LoVo (cell line): Measurements from ENCODE around the gene MAP4K4.

Experiments used
- DNase-seq: peaks from one replicate; pipeline ENCODE4 v3.0.0-alpha.2; 2016; ENCODE audit warnings: low spot score

Gene MAP4K4

GRCh38 chr2:101817481-101817880 is 120.0 kb downstream of the MAP4K4 start:
- DNase-seq = no peak

- DNase-seq = no peak
Observed at GRCh38 chr2:101818531-101819451, 121.3 kb downstream of the MAP4K4 start.

- no peak for DNase-seq
Observed at GRCh38 chr2:101820519-101820918, 123.0 kb downstream of the MAP4K4 start.

- no peak for DNase-seq
Observed at GRCh38 chr2:101821059-101821805, 123.7 kb downstream of the MAP4K4 start.

- no peak for DNase-seq
Observed at GRCh38 chr2:101821828-101822458, 124.4 kb downstream of the MAP4K4 start.

- peak; percentile 16 for DNase-seq
Observed at GRCh38 chr2:101823347-101823791, 125.9 kb downstream of the MAP4K4 start.

GRCh38 chr2:101823859-101824258 is 126.4 kb downstream of the MAP4K4 start:
- DNase-seq = no peak

- DNase-seq = no peak
Observed at GRCh38 chr2:101826716-101827115, 129.2 kb downstream of the MAP4K4 start.

- DNase-seq = no peak
Observed at GRCh38 chr2:101827246-101827645, 129.7 kb downstream of the MAP4K4 start.

GRCh38 chr2:101828257-101828656 is 130.8 kb downstream of the MAP4K4 start:
- DNase-seq = no peak

- no peak for DNase-seq
Observed at GRCh38 chr2:101828673-101829334, 131.3 kb downstream of the MAP4K4 start.

GRCh38 chr2:101829429-101829828 is 131.9 kb downstream of the MAP4K4 start:
- no peak for DNase-seq

- DNase-seq = no peak
Observed at GRCh38 chr2:101830146-101830545, 132.6 kb downstream of the MAP4K4 start.

- no peak for DNase-seq
Observed at GRCh38 chr2:101830555-101830954, 133.0 kb downstream of the MAP4K4 start.

- DNase-seq = peak; percentile 48
Observed at GRCh38 chr2:101831351-101831865, 133.9 kb downstream of the MAP4K4 start.

GRCh38 chr2:101832114-101832513 is 134.6 kb downstream of the MAP4K4 start:
- DNase-seq = no peak

GRCh38 chr2:101833890-101834523 is 136.5 kb downstream of the MAP4K4 start:
- DNase-seq = no peak

GRCh38 chr2:101837354-101837753 is 139.8 kb downstream of the MAP4K4 start:
- DNase-seq = no peak

- no peak for DNase-seq
Observed at GRCh38 chr2:101841679-101842327, 144.3 kb downstream of the MAP4K4 start.

- DNase-seq = no peak
Observed at GRCh38 chr2:101842471-101842870, 145.0 kb downstream of the MAP4K4 start.

GRCh38 chr2:101843048-101843447 is 145.5 kb downstream of the MAP4K4 start:
- no peak for DNase-seq
